C4-2B (cell line): ENCODE measurements around the gene TLNRD1.

Experiments used
- CTCF ChIP-seq: fragments of 450-650 bp; conservative IDR thresholded peaks from 2 replicates; pipeline ENCODE4 v1.5.1; 2017; ENCODE audit warnings: mild to moderate bottlenecking
- ZFX ChIP-seq: fragments of 450-650 bp; IDR thresholded peaks from 2 replicates; pipeline ENCODE4 v1.6.1; 2017

GRCh38 chr15:80977627-80978036 is 23.1 kb upstream of the TLNRD1 start:
- peak; percentile 85 for TF ChIP-seq CTCF
- no peak for TF ChIP-seq ZFX
